ENCODE measurements around the gene TALDO1.
A peak's percentile ranks its signal among the peaks of the same experiment; 100 is the strongest.

The TALDO1 gene

GRCh38 chr11:724778-725386 lies 22.4 kb upstream of the TALDO1 start:
- peaks cover 4% of the 10 kb centered on the region for H3K4me1 Mint-ChIP-seq
- H3K27me3 Mint-ChIP-seq (ENCODE audit: low read depth) = peaks cover 45% of the 10 kb centered on the region
- H3K36me3 Mint-ChIP-seq (ENCODE audit: low read depth) = peaks cover 6% of the 10 kb centered on the region
- no peak for TF ChIP-seq CTCF (IDR thresholded peaks at IDR 0.05; ENCODE audit: unreplicated experiment in 3 of 3)
- H3K9me3 Mint-ChIP-seq = no peaks in the 10 kb centered on the region
- no peak overlapping the region for H3K27ac Mint-ChIP-seq
- peak overlapping the region; percentile 20 to 70 (median 61) for H3K4me3 Mint-ChIP-seq

DNA sequence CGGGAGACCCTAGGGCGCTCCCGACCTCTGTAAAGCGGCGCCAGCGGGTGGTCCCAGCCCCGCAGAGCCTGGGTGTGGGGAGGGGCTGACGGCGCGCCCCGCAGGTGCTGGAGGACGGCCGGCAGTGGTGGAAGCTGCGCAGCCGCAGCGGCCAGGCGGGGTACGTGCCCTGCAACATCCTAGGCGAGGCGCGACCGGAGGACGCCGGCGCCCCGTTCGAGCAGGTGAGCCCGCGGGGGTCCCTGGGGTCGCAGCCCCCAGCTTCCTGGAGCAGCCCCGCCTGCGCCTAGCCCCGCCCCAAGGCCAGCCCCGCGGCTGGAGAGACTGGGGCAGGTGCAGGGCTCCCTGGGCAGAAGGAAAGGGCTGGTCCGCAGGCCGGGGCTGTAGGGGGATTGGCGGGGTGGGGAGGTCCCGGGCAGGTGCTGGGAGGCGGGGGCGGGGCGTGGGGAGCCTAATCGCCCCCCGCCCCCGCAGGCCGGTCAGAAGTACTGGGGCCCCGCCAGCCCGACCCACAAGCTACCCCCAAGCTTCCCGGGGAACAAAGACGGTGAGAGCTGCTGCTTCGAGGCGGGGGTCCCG lies 21.6 kb upstream of the TALDO1 start:
- no peak for TF ChIP-seq CTCF (IDR thresholded peaks at IDR 0.05; ENCODE audit: unreplicated experiment in 3 of 3)
- H3K36me3 Mint-ChIP-seq (ENCODE audit: low read depth) = peaks cover 6% of the 10 kb centered on the region
- peaks cover 4% of the 10 kb centered on the region for H3K4me1 Mint-ChIP-seq
- H3K4me3 Mint-ChIP-seq = no peak overlapping the region
- H3K27ac Mint-ChIP-seq = no peak overlapping the region
- peaks cover 38% of the 10 kb centered on the region for H3K27me3 Mint-ChIP-seq (ENCODE audit: low read depth)
- H3K9me3 Mint-ChIP-seq = no peaks in the 10 kb centered on the region

DNA sequence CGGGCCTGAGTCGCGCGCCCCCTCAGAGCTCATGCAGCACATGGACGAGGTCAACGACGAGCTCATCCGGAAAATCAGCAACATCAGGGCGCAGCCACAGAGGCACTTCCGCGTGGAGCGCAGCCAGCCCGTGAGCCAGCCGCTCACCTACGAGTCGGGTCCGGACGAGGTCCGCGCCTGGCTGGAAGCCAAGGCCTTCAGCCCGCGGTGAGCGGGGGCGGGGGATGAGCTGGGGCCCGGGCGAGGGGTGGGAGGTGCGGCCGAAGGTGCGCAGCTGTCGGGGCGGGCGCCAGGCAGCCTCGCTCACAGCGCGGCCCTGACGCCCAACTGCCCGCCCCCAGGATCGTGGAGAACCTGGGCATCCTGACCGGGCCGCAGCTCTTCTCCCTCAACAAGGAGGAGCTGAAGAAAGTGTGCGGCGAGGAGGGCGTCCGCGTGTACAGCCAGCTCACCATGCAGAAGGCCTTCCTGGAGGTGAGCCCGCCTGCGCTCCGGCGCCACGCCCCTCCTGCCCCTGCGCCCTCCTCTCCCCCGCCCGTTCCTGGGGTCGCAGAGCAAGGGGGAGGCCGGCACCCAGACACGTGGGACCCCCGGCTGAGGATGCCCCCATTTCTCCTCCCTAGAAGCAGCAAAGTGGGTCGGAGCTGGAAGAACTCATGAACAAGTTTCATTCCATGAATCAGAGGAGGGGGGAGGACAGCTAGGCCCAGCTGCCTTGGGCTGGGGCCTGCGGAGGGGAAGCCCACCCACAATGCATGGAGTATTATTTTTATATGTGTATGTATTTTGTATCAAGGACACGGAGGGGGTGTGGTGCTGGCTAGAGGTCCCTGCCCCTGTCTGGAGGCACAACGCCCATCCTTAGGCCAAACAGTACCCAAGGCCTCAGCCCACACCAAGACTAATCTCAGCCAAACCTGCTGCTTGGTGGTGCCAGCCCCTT lies 20.7 kb upstream of the TALDO1 start:
- no peak for TF ChIP-seq CTCF (IDR thresholded peaks at IDR 0.05; ENCODE audit: unreplicated experiment in 3 of 3)
- peaks cover 6% of the 10 kb centered on the region for H3K36me3 Mint-ChIP-seq (ENCODE audit: low read depth)
- H3K4me3 Mint-ChIP-seq = peak overlapping the region; percentile 53 to 54 (median 54)
- H3K4me1 Mint-ChIP-seq = peaks cover 4% of the 10 kb centered on the region
- H3K27me3 Mint-ChIP-seq (ENCODE audit: low read depth) = peaks cover 35% of the 10 kb centered on the region
- peak overlapping the region in 2 of 3 experiments; percentile 50 to 55 for H3K27ac Mint-ChIP-seq
- H3K9me3 Mint-ChIP-seq = no peaks in the 10 kb centered on the region

DNA sequence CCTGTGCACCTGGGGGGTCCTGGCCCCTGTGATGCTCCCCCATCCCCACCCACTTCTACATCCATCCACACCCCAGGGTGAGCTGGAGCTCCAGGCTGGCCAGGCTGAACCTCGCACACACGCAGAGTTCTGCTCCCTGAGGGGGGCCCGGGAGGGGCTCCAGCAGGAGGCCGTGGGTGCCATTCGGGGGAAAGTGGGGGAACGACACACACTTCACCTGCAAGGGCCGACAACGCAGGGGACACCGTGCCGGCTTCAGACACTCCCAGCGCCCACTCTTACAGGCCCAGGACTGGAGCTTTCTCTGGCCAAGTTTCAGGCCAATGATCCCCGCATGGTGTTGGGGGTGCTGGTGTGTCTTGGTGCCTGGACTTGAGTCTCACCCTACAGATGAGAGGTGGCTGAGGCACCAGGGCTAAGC lies 20.0 kb upstream of the TALDO1 start:
- Mint-ChIP-seq H3K36me3 (ENCODE audit: low read depth) (peaks cover 6% of the 10 kb centered on the region), H3K27me3 (ENCODE audit: low read depth) (peaks cover 32% of the 10 kb centered on the region), H3K9me3 (no peaks in the 10 kb centered on the region), H3K27ac (no peak overlapping the region), H3K4me3 (no peak overlapping the region), H3K4me1 (peaks cover 4% of the 10 kb centered on the region)
- no peak for TF ChIP-seq CTCF (IDR thresholded peaks at IDR 0.05; ENCODE audit: unreplicated experiment in 3 of 3)

- Mint-ChIP-seq H3K27me3 (ENCODE audit: low read depth) (peaks cover 30% of the 10 kb centered on the region), H3K9me3 (no peaks in the 10 kb centered on the region), H3K4me3 (no peak overlapping the region), H3K36me3 (ENCODE audit: low read depth) (peaks cover 5% of the 10 kb centered on the region), H3K4me1 (peaks cover 4% of the 10 kb centered on the region), H3K27ac (no peak overlapping the region)
- TF ChIP-seq CTCF (IDR thresholded peaks at IDR 0.05; ENCODE audit: unreplicated experiment in 3 of 3) = peak; percentile 95 to 97 (median 96)
Measured at GRCh38 chr11:727859-728748, 19.2 kb upstream of the TALDO1 start.
